LNCAP (cell line): Measurements from ENCODE around the gene KBTBD12.

Experiments
- TF ChIP-seq, protein P1 (sequence below): fragments of 450-650 bp; IDR thresholded peaks from 2 replicates; pipeline ENCODE4 v1.5.1; 2017; ENCODE audit warnings: mild to moderate bottlenecking

The KBTBD12 gene

DNA sequence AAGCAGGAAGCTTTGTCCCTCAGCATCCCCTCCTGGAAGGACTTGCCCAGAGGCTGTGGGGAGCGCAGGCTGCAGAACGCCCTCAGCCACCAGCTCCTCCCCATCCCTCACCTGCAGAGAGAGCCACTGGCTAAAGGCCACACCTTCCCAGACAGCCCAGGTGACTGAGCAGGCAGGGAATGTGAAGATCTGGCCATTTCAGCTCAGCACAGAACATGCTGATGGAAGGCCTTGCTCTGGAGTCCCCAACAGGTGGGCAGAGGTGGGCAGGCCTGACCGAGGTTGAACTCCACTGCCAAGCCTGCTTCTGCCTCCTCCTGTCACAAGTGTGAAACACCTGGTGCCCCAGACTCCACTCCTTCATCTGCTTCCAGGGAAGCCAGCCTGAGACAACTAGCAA, 86.5 kb downstream of the KBTBD12 start:
- TF ChIP-seq, protein P1, sequence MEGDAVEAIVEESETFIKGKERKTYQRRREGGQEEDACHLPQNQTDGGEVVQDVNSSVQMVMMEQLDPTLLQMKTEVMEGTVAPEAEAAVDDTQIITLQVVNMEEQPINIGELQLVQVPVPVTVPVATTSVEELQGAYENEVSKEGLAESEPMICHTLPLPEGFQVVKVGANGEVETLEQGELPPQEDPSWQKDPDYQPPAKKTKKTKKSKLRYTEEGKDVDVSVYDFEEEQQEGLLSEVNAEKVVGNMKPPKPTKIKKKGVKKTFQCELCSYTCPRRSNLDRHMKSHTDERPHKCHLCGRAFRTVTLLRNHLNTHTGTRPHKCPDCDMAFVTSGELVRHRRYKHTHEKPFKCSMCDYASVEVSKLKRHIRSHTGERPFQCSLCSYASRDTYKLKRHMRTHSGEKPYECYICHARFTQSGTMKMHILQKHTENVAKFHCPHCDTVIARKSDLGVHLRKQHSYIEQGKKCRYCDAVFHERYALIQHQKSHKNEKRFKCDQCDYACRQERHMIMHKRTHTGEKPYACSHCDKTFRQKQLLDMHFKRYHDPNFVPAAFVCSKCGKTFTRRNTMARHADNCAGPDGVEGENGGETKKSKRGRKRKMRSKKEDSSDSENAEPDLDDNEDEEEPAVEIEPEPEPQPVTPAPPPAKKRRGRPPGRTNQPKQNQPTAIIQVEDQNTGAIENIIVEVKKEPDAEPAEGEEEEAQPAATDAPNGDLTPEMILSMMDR: no peak

GRCh38 chr3:128004661-128005060, 89.6 kb downstream of the KBTBD12 start:
- TF ChIP-seq, protein P1: no peak

DNA sequence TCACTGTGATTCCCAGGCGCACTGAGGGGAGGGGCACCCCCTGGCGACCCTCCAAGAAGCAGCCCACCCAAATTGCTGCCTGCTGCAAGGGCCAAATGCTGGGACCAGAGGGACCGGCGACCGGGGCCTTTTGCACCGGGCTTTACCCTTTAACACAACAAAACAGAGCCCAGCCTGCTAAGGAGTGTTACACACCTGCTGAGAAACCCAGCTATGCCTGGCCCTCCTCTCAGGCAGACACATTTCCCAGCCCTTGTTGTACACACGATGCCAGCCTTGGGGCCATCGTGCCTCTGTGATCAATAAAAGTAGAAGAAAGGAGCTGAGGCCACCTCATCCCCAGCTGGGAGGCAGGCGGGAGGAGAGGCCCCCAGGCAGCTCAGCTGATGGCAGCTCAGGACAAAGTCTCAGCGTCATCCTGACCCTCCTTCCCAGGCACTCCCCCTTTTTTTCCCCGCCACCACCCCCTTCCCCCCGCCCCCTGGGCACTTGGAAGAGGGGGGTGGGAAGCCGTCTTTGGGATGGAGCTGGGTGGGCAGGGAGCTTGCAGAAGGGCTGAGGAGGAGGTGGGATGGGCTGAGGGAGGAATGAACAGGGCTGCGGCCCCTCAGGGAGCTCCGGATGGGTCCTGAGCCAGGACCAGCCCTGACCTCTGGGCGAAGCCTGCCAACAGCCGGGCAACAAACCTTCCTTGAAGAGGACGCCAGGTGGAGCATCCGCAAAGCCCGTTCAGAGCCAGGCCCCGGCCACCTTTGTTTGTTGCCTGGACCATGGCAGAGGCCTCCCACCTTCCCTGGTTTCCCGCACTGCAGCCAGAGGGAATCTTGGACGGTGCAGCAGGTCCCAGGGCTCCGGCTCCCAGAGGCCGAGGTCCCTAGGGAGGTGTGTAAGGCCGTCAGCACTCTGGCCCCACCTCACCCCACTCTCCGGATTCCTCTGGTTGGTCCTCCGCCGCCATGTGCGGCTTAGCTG, 91.3 kb downstream of the KBTBD12 start:
- TF ChIP-seq, protein P1: no peak

DNA sequence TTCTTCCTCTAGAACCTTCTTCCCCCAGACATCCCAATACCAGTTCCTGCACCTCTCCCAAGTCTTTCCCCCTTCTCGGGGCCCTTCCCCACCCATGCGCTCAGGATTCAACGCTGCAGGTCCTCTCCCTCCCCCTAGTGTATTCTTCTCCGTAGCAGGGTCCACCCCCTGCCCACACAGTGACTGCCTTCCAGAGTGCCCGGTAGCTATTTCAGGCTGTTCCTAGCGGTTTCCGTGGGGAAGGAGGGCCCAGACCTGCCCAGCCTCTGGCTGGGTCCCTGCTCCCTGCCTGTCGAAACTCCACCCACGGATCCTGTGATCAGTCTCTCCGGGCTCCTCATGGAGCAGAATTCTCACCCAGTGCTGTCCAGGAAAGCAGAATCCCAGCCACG, 92.0 kb downstream of the KBTBD12 start:
- TF ChIP-seq, protein P1: no peak

GRCh38 chr3:128009952-128010846, 95.2 kb downstream of the KBTBD12 start:
- TF ChIP-seq, protein P1: no peak

GRCh38 chr3:128011140-128011539, 96.1 kb downstream of the KBTBD12 start:
- TF ChIP-seq, protein P1: peak; percentile 82

DNA sequence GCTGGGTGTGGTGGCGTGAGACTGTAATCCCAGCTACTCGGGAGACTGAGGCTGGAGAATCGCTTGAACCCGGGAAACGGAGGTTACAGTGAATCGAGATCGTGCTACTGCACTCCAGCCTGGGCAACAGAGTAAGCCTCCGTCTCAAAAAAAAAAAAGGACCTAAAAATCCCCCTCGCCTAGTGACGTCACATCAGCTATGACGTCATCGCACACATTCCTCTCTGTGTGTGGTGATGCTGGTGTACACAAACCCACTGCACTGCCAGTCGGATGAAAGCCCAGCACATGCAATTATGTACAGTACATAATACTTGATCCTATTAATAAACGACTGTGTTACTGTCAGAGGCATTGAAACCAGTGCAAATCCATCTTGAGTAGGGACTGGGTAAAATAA, 97.0 kb downstream of the KBTBD12 start:
- TF ChIP-seq, protein P1: no peak
